PFSK-1 (cell line): ENCODE data around the gene DUOX1.

Experiments used
- FOXP2 ChIP-seq: optimal IDR thresholded peaks from 2 replicates; pipeline ENCODE3; 2011; ENCODE audit warnings: borderline replicate concordance, control low read depth, inconsistent platforms; ENCODE audit not compliant: insufficient read depth; ENCODE audit errors: extremely low read length, extremely low read depth
- POLR2AphosphoS5 ChIP-seq: IDR thresholded peaks from 2 replicates; pipeline ENCODE4 v1.6.1; 2012; ENCODE audit warnings: low read depth, mild to moderate bottlenecking, control low read depth, low read length, moderate library complexity
- REST ChIP-seq, 2 experiments: IDR thresholded peaks; 2 replicates each; pipeline versions ENCODE4 v1.6.1 to v1.8.0; 2011 to 2012; ENCODE audit warnings: low read depth in 2 of 2, low read length in 2 of 2, control low read depth in 1 of 2, inconsistent platforms in 1 of 2, mild to moderate bottlenecking in 1 of 2, moderate library complexity in 1 of 2; ENCODE audit not compliant: insufficient read depth in 1 of 2
- SIN3A ChIP-seq: IDR thresholded peaks from 2 replicates; pipeline ENCODE4 v1.6.1; 2012; ENCODE audit warnings: mild to moderate bottlenecking, low read length, moderate library complexity, borderline replicate concordance; ENCODE audit not compliant: insufficient read depth
- TAF1 ChIP-seq: IDR thresholded peaks from 2 replicates; pipeline ENCODE4 v1.6.1; 2012; ENCODE audit warnings: low read length, control low read depth, borderline replicate concordance; ENCODE audit not compliant: insufficient read depth

The DUOX1 gene

GRCh38 chr15:45146405-45146804, 16.6 kb downstream of the DUOX1 start:
- TF ChIP-seq POLR2AphosphoS5, result no peak
- TF ChIP-seq SIN3A, result no peak
- no peak for TF ChIP-seq TAF1
- no peak for TF ChIP-seq FOXP2

GRCh38 chr15:45147606-45148005, 17.8 kb downstream of the DUOX1 start:
- TF ChIP-seq SIN3A (no peak), FOXP2 (no peak), REST (IDR thresholded peaks at IDR 0.05; ENCODE audit: insufficient read depth in 1 of 2, low read depth in 2 of 2, low read length in 2 of 2) (no peak), TAF1 (no peak), POLR2AphosphoS5 (no peak)

GRCh38 chr15:45148076-45149059, 18.6 kb downstream of the DUOX1 start:
- TF ChIP-seq SIN3A (no peak), POLR2AphosphoS5 (no peak), REST (IDR thresholded peaks at IDR 0.05; ENCODE audit: insufficient read depth in 1 of 2, low read depth in 2 of 2, low read length in 2 of 2) (no peak), TAF1 (no peak), FOXP2 (no peak)

DNA sequence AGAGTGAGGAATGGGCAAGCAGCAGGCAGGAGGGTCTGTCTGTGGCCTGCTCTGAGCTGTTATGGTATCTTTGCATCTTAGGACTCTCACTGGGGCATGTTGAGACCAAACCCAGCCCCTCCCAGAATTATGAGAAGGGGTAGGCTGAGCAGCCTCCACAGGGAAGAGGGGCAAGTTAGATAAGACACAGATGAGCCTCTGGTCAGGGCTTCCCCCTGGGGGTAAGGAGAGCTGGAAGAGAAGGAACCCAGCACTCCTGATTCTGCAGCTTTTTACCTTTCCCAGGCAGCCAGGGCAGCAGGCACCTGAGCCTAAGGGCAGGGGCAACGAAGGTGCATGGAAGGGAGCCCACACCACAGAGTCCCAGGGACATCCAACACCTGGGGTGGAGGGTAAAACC, 19.3 kb downstream of the DUOX1 start:
- no peak for TF ChIP-seq SIN3A
- TF ChIP-seq TAF1, result no peak
- no peak for TF ChIP-seq REST (IDR thresholded peaks at IDR 0.05; ENCODE audit: insufficient read depth in 1 of 2, low read depth in 2 of 2, low read length in 2 of 2)
- no peak for TF ChIP-seq FOXP2
- no peak for TF ChIP-seq POLR2AphosphoS5

DNA sequence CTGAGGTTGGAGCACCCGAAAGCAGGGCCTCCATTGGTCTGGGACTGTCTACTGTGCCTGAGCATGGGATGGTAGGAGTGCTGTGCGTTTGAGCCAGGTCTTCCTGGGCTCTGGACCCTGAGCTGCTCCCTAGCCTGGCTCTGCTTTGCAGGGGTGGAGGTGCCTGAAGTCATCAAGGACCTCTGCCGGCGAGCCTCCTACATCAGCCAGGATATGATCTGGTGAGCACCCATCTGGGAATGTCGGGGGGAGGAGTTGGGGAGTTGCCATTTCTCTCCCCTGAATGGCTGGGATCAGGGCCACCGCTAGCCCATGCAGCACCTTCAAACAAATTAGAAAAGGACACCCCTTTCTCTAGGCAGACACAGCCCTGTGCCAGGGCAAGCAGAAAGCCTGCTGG, 20.7 kb downstream of the DUOX1 start:
- TF ChIP-seq SIN3A (no peak), TAF1 (no peak), FOXP2 (no peak), POLR2AphosphoS5 (no peak), REST (IDR thresholded peaks at IDR 0.05; ENCODE audit: insufficient read depth in 1 of 2, low read depth in 2 of 2, low read length in 2 of 2) (no peak)
